Fibroblast of gingiva (primary cell): ENCODE measurements around the gene ANAPC15.

Experiments
- DNase-seq: peaks from one replicate; pipeline ENCODE4 v3.0.0-alpha.2; 2011; ENCODE audit warnings: low read depth

The ANAPC15 gene

GRCh38 chr11:72124046-72124445, 11.6 kb upstream of the ANAPC15 start:
- no peak for DNase-seq

DNA sequence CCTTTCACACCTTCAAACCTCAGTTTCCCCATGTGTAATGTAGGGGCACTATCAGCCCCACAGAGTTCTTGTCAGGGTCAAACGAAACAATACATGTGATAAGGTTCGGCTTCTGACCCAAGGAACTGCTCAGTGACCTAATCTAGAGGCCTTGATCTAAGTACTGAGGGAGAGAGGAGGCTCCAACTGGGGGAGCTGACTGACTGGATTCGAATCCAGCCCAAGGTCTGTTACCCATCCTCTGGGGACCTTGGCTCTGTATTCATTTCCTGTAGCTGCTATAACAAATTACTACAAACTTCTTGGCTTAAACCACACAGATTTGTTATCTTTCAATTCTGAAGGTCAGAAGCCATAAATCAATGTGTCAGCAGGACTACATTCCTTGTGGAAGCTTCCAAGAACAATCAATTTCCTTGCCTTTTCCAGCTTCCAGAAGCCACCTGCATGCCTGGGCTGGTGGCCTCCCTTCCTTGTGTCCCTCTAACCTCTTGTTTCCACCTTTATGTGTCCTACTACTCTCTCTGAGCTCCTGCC, 10.7 kb upstream of the ANAPC15 start:
- DNase-seq = no peak

GRCh38 chr11:72122607-72123006, 10.1 kb upstream of the ANAPC15 start:
- DNase-seq = no peak

GRCh38 chr11:72120930-72121329, 8.4 kb upstream of the ANAPC15 start:
- no peak for DNase-seq

GRCh38 chr11:72119198-72119597, 6.7 kb upstream of the ANAPC15 start:
- DNase-seq = no peak

- DNase-seq = no peak
Observed at GRCh38 chr11:72116019-72116755, 3.7 kb upstream of the ANAPC15 start.

DNA sequence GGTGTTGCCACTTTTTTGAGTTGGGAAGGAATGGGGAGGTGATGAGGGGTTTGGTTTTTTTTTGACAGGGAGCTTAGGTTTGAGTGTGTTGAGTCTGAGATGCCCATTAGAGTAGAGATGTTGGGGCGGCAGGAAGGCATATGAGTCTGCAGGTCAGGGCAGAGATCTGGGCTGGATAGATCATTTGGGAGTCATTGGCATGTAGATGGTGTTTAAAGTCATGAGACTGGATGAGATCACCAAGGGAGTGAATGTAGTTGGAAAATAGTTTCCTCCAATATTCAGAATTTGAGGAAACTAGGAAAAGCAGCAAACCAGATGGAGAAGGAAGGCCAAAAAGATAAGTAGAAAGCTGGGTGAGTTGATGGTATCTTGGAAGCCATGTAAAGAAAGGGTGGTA, 2.1 kb upstream of the ANAPC15 start:
- no peak for DNase-seq

- DNase-seq = no peak
Observed at GRCh38 chr11:72112978-72113808, 698 bp upstream of the ANAPC15 start.

- no peak for DNase-seq
Observed at GRCh38 chr11:72111300-72112142, 974 bp downstream of the ANAPC15 start.

- no peak for DNase-seq
Observed at GRCh38 chr11:72105888-72106287, 6.6 kb downstream of the ANAPC15 start, which contains the start of gene TOMT. TSS of gene TOMT (plus strand) at chr11:72105924. CDS start at chr11:72105952, 28 bp downstream.

GRCh38 chr11:72103754-72104167, 8.7 kb downstream of the ANAPC15 start:
- no peak for DNase-seq

GRCh38 chr11:72102946-72103753, 9.3 kb downstream of the ANAPC15 start, which contains the start of gene LAMTOR1:
TSS of gene LAMTOR1 (minus strand) at chr11:72103297. CDS start at chr11:72103224, 73 bp downstream.
- peak; percentile 99 for DNase-seq

DNA sequence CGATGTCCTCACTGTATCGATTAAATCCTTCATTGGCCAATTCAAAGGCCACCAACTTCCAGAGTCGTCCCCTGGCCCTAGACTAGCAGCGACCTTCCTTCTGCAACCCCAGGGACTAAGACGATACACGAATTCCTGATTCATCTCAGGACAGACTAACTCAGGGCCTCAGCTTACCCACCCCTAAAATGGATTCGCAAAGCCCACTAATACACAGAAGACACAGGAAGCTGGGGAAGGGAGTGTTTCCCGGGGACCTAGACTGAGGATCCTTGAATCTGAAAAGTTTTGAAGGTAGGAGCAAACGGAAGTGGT, 9.9 kb downstream of the ANAPC15 start:
- DNase-seq = no peak

DNA sequence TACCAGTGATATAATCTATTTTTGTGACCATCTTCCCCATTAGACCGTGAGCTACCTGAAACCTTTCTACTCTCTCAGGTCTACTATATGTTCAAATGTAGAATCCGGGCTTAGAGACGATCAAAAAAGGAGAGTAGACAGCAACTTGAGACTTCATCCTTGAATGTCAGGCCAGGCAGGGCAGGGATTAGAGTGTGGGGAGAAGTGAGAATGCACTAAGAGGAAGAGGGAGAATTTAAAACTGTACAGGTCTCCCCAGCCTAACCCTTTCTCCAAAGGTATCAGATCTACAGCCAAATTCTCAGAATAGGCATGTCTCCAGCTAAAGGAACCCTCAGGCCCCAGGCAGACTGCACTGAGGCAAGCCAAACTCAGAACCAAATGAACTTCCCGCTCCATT, 10.3 kb downstream of the ANAPC15 start:
- no peak for DNase-seq

DNA sequence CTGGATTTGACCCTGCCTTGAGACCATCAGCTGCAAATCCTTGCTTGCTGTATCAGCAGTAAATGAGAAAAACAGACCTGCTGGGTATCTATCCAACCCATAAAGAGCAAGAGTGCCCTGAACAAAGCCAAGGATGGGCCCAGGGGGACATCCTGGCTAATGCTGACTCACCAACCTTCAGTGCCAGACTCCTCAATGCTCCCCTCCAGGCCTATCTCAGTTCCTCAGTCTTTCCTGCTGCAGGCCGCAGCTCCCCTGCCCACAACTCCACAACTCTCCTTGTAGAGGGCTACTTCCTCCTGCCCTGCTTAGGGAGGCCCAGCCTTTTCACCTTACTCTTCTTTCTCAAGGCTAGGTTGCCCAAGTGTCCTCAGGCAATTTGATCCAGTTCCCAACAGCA, 12.0 kb downstream of the ANAPC15 start:
- no peak for DNase-seq

DNA sequence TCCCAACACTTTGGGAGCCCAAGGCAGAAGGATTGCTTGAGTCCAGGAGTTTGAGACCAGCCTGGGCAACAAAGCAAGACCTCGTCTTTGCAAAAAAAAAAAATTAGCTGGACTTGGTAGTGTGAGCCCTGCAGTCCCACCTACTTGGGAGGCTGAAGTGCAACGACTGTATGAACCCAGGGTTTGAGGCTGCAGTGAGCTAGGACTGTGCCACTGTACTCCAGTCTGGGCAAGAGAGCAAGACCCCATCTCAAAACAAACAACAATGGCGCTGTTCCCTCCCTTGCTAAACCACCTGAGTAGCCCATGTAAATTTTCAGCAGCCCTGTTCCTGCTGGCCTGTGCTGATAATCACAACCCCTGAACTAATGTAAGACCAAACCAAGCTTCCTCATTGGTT, 12.5 kb downstream of the ANAPC15 start:
- DNase-seq = no peak

GRCh38 chr11:72098741-72099140, 13.8 kb downstream of the ANAPC15 start:
- no peak for DNase-seq

GRCh38 chr11:72091292-72091691, 21.2 kb downstream of the ANAPC15 start:
- DNase-seq = peak; percentile 57

- DNase-seq = no peak
Observed at GRCh38 chr11:72088076-72088808, 24.3 kb downstream of the ANAPC15 start.

DNA sequence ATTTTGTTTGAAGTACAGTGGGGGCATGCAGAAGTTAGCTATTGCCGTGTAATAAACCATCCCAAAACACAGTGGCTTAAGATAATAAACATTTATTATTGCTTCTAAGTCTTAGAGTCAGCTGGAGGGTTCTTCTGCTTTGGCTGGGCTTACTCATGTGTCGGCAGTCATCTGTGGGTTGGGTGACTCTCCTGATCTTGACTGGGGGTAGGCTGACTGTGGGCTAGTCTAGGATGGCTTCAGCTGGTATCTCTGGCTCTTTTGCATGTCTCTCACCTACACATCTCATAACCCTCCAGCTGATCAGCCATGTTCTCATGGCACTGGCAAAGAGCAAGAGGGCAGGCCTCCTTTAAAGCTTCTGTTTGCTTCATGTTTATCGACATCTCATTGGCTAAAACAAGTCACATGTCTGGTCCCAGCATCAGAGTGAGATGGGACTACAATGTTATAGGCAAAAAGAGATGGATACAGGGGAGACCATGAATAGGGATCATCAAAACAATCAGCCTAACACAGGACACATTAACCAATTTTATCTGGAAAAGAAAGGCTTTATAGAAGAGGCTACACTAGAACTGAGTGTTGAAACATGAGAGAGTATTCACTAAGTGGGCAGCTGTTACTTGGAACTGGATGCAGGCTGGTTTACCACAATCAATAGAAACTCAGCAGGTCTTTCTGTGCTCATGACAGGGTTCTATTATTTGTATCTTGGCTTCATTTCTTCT, 26.7 kb downstream of the ANAPC15 start:
- no peak for DNase-seq
